IPS-20b (cell line): Measurements from ENCODE around the gene SUPT20H.

Source experiments
- H3K27ac ChIP-seq: one replicate; pipeline ENCODE4 v1.5.1; 2013; ENCODE audit warnings: low read length
- H3K27me3 ChIP-seq: 2 replicates; pipeline ENCODE4 v1.6.1; 2013; ENCODE audit warnings: mild to moderate bottlenecking, low read length, inconsistent platforms; ENCODE audit not compliant: insufficient read depth
- H3K36me3 ChIP-seq: 2 replicates; pipeline ENCODE4 v1.6.1; 2013; ENCODE audit warnings: low read depth, mild to moderate bottlenecking, inconsistent platforms, low read length, moderate library complexity; ENCODE audit not compliant: insufficient read depth
- H3K4me1 ChIP-seq: 2 replicates; pipeline ENCODE4 v1.6.1; 2013; ENCODE audit warnings: mild to moderate bottlenecking, control low read depth, inconsistent platforms, low read length, moderate library complexity; ENCODE audit not compliant: insufficient read depth
- H3K4me3 ChIP-seq: 2 replicates; pipeline ENCODE4 v1.5.1; 2013; ENCODE audit warnings: mild to moderate bottlenecking, low read length, inconsistent platforms
- H3K9ac ChIP-seq: 2 replicates; pipeline ENCODE4 v1.6.1; 2013; ENCODE audit warnings: low read depth, mild to moderate bottlenecking, inconsistent platforms, low read length, moderate library complexity
- H3K9me3 ChIP-seq: 2 replicates; pipeline ENCODE4 v1.6.1; 2013; ENCODE audit warnings: mild to moderate bottlenecking, low read depth, low read length, inconsistent platforms; ENCODE audit not compliant: insufficient read depth

SUPT20H gene

GRCh38 chr13:37094099-37094498, 34.6 kb upstream of the SUPT20H start:
- H3K27me3 ChIP-seq = no peaks in the 10 kb centered on the region
- H3K36me3 ChIP-seq = no peaks in the 10 kb centered on the region
- no peak overlapping the region for H3K4me3 ChIP-seq
- no peaks in the 10 kb centered on the region for H3K9me3 ChIP-seq
- H3K27ac ChIP-seq = no peak overlapping the region
- H3K4me1 ChIP-seq = no peaks in the 10 kb centered on the region
- H3K9ac ChIP-seq = no peak overlapping the region

DNA sequence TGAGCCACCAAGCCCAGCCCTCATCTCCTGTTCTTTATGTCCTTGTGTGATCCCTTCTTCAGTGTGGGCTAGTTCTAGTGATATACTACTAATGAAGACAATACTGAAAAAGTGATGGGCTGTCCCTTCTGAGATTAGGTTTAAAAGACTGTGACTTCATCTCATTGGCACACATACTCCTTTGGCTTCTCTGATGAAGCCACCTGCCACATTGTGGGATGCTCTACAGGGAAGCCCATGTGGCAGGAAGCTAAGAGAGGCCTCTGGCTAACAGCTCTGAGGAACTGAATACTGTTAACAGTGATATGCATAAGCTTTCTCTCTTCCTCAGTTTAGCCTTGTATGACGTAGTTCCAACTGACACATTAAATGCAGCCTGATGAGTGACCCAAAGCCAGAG, 32.3 kb upstream of the SUPT20H start:
- no peak overlapping the region for H3K4me3 ChIP-seq
- H3K27ac ChIP-seq = no peak overlapping the region
- no peaks in the 10 kb centered on the region for H3K27me3 ChIP-seq
- H3K4me1 ChIP-seq = no peaks in the 10 kb centered on the region
- H3K36me3 ChIP-seq = no peaks in the 10 kb centered on the region
- no peaks in the 10 kb centered on the region for H3K9me3 ChIP-seq
- no peak overlapping the region for H3K9ac ChIP-seq

DNA sequence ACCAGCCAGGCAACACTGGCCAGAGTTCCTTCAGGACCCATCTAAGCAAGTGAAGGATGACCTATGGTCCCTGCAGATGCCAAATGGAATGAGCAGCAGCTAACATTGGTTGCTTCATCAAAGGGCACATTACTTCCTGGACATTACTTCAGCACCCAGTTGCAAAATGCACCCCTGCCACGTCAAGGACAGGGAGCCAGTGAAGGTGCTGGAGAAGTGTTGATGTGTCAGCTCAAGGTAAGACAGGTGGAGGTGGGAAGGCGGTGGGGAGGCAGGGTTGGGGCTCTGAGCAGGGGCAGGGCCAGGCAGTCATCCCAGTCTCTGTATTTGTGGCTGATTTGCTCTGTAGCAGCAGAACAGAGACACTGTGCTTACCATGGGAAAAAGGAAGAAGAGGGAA, 31.4 kb upstream of the SUPT20H start:
- Histone ChIP-seq H3K27me3 (no peaks in the 10 kb centered on the region), H3K9me3 (no peaks in the 10 kb centered on the region), H3K4me3 (no peak overlapping the region), H3K4me1 (no peaks in the 10 kb centered on the region), H3K27ac (no peak overlapping the region), H3K36me3 (no peaks in the 10 kb centered on the region), H3K9ac (no peak overlapping the region)

DNA sequence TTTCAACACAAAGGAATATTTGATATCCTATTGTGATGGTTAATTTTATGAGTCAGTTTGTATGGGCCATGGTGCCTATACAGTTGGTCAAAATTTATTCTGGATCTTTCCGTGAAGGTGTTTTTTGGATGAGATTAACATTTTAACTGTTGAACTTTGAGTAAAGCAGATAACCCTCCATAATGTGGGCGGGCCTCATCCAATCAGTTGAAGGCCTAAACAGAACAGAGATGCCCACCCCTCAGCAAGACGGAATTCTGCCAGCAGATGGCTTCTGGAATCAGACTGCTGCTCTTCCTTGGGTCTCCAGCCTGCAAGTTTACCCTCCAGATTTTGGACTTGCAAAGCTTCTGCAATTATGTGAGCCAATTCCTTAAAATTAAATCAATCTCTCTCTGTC, 30.0 kb upstream of the SUPT20H start:
- no peak overlapping the region for H3K27ac ChIP-seq
- H3K4me1 ChIP-seq = no peaks in the 10 kb centered on the region
- no peaks in the 10 kb centered on the region for H3K9me3 ChIP-seq
- no peaks in the 10 kb centered on the region for H3K36me3 ChIP-seq
- no peak overlapping the region for H3K4me3 ChIP-seq
- H3K9ac ChIP-seq = no peak overlapping the region
- no peaks in the 10 kb centered on the region for H3K27me3 ChIP-seq

- Histone ChIP-seq H3K27me3 (no peaks in the 10 kb centered on the region), H3K4me1 (no peaks in the 10 kb centered on the region), H3K36me3 (no peaks in the 10 kb centered on the region), H3K9me3 (no peaks in the 10 kb centered on the region), H3K4me3 (no peak overlapping the region), H3K9ac (no peak overlapping the region), H3K27ac (no peak overlapping the region)
Measured at GRCh38 chr13:37087486-37087885, 28.0 kb upstream of the SUPT20H start.

- Histone ChIP-seq H3K9me3 (no peaks in the 10 kb centered on the region), H3K36me3 (no peaks in the 10 kb centered on the region)
Measured at GRCh38 chr13:37085606-37086005, 26.1 kb upstream of the SUPT20H start.

GRCh38 chr13:37076818-37077217, 17.3 kb upstream of the SUPT20H start:
- H3K9me3 ChIP-seq = no peaks in the 10 kb centered on the region
- no peaks in the 10 kb centered on the region for H3K27me3 ChIP-seq
- H3K4me1 ChIP-seq = no peaks in the 10 kb centered on the region
- no peaks in the 10 kb centered on the region for H3K36me3 ChIP-seq
- H3K4me3 ChIP-seq = no peak overlapping the region
- no peak overlapping the region for H3K9ac ChIP-seq
- no peak overlapping the region for H3K27ac ChIP-seq

More at GRCh38 chr13:37085606-37086005, 26.1 kb upstream of the SUPT20H start:
- Histone ChIP-seq H3K4me3 (no peak overlapping the region), H3K4me1 (no peaks in the 10 kb centered on the region), H3K27me3 (no peaks in the 10 kb centered on the region), H3K27ac (no peak overlapping the region), H3K9ac (no peak overlapping the region)

GRCh38 chr13:37075164-37075563, 15.7 kb upstream of the SUPT20H start:
- no peaks in the 10 kb centered on the region for H3K27me3 ChIP-seq
- H3K36me3 ChIP-seq = no peaks in the 10 kb centered on the region
- no peak overlapping the region for H3K27ac ChIP-seq
- no peak overlapping the region for H3K4me3 ChIP-seq
- no peaks in the 10 kb centered on the region for H3K4me1 ChIP-seq
- H3K9ac ChIP-seq = no peak overlapping the region
- H3K9me3 ChIP-seq = no peaks in the 10 kb centered on the region

GRCh38 chr13:37074703-37075102, 15.2 kb upstream of the SUPT20H start:
- Histone ChIP-seq H3K27ac (no peak overlapping the region), H3K36me3 (no peaks in the 10 kb centered on the region), H3K27me3 (no peaks in the 10 kb centered on the region), H3K9me3 (no peaks in the 10 kb centered on the region), H3K4me1 (no peaks in the 10 kb centered on the region), H3K9ac (no peak overlapping the region), H3K4me3 (no peak overlapping the region)

DNA sequence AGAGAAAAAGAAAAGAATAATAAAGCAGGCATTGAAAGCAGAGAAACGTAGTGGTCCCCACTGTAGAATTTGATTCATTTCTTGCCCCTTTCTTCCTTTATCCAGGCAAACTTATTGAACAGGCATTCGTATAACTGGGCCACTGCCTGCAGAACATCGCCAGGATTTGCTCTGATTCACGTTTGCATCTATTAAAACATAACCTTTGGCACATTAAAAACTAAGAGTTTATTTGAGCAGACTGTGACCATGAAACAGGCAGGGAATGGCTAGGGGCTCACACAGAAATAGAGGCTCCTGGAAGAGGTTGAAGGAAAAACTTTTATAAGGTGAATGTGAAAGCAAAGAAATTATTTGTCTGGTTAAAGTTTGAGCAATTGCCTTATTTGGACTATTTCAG, 12.5 kb upstream of the SUPT20H start:
- Histone ChIP-seq H3K9me3 (no peaks in the 10 kb centered on the region), H3K27ac (no peak overlapping the region), H3K27me3 (no peaks in the 10 kb centered on the region)

GRCh38 chr13:37070956-37071355, 11.5 kb upstream of the SUPT20H start:
- H3K36me3 ChIP-seq = no peaks in the 10 kb centered on the region
- no peaks in the 10 kb centered on the region for H3K27me3 ChIP-seq
- H3K27ac ChIP-seq = no peak overlapping the region
- no peak overlapping the region for H3K4me3 ChIP-seq
- H3K9ac ChIP-seq = no peak overlapping the region
- H3K9me3 ChIP-seq = no peaks in the 10 kb centered on the region
- peaks cover 7% of the 10 kb centered on the region; the same call in 1 of the 2 replicates for H3K4me1 ChIP-seq

More for the DNA sequence above, 12.5 kb upstream of the SUPT20H start:
- H3K4me1 ChIP-seq = no peaks in the 10 kb centered on the region
- no peak overlapping the region for H3K9ac ChIP-seq
- H3K36me3 ChIP-seq = no peaks in the 10 kb centered on the region
- H3K4me3 ChIP-seq = no peak overlapping the region

DNA sequence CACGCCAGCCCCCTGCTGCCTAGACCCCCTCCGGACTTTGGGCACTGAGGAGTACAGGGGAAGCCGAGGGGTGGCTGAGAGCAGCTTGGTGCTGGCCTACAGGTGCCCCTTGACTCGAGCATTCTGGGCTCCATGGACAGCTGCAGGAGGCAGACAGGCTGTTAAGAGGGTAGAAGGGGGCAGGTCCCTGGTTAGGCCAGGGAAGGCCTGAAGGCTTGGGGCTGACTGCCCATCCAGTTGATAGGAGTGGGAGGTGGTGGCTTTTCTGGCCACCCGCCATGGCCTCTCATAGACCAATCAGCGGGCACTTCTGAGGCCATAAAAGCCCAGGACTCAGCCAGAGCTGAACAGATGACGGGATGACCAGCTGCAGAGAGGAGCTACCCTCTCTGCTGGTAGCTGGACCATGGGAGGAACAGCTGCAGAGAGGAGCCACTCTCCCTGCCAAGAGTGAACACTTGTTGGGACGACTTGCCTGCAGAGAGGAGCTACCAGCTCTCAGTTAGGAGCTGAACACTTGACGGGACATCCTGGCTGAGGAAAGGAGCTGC, 10.7 kb upstream of the SUPT20H start:
- no peak overlapping the region for H3K27ac ChIP-seq
- peaks cover 13% of the 10 kb centered on the region; the same call in 1 of the 2 replicates for H3K4me1 ChIP-seq
- H3K4me3 ChIP-seq = no peak overlapping the region

More for the DNA sequence above, 10.7 kb upstream of the SUPT20H start:
- H3K27me3 ChIP-seq = no peaks in the 10 kb centered on the region
- H3K36me3 ChIP-seq = no peaks in the 10 kb centered on the region
- no peak overlapping the region for H3K9ac ChIP-seq
- no peaks in the 10 kb centered on the region for H3K9me3 ChIP-seq
